IMR-90 (cell line): ENCODE results near the gene PITX1. TPM values are rescaled to one million over a fixed set of nuclear protein-coding genes. Genes with fewer than 3 reads are reported as not detected.

Experiments used
- ATAC-seq: fragments of 200-7000 bp; cut with Tn5 transposase; 2 replicates; pipeline ENCODE4 v1.9.1; 2020; ENCODE audit warnings: low read depth, mild to moderate bottlenecking, moderate library complexity
- BruUV-seq: library from RNA; stranded (reverse); fragments of 400-500 nt; replicated peaks from 2 replicates; lab custom pipeline; 2021; lab: Mats Ljungman, UMichigan
- CTCF ChIA-PET: fragments of 300-600 bp; formaldehyde crosslinking; extraction: SDS; loops from one replicate; lab custom pipeline; 2021; ENCODE audit warnings: antibody characterized with exemption; lab: Yijun Ruan, JAX
- POLR2A ChIA-PET: fragments of 300-600 bp; sonication (Branson Sonifier 250); formaldehyde crosslinking; loops from one replicate; lab custom pipeline; 2022; ENCODE audit warnings: antibody characterized with exemption; ENCODE audit not compliant: unreplicated experiment; lab: Charles Lee
- DNase-seq: peaks from one replicate; pipeline ENCODE4 v3.0.0; 2013
- H2AFZ ChIP-seq: replicated peaks from 2 replicates; pipeline ENCODE3; 2013; ENCODE audit warnings: low read length, mild to moderate bottlenecking; ENCODE audit not compliant: poor library complexity
- H2AK5ac ChIP-seq: 2 replicates; pipeline ENCODE4 v1.6.1; 2013; ENCODE audit warnings: low read depth, low read length, inconsistent platforms
- H2AK9ac ChIP-seq: replicated peaks from 2 replicates; pipeline ENCODE3; 2013; ENCODE audit warnings: mild to moderate bottlenecking, low read depth, low read length, moderate library complexity; ENCODE audit not compliant: poor library complexity
- H2BK120ac ChIP-seq: 2 replicates; pipeline ENCODE4 v1.6.1; 2013; ENCODE audit warnings: low read depth, low read length, inconsistent platforms
- H2BK15ac ChIP-seq: 3 replicates; pipeline ENCODE4 v1.6.1; 2013; ENCODE audit warnings: low read depth, low read length, inconsistent platforms
- H2BK20ac ChIP-seq: 2 replicates; pipeline ENCODE4 v1.6.1; 2013; ENCODE audit warnings: low read depth, mild to moderate bottlenecking, inconsistent platforms, low read length, moderate library complexity
- H2BK5ac ChIP-seq: 2 replicates; pipeline ENCODE4 v1.6.1; 2013; ENCODE audit warnings: mild to moderate bottlenecking, low read depth, low read length, inconsistent platforms; ENCODE audit not compliant: poor library complexity, severe bottlenecking
- H3K14ac ChIP-seq: replicated peaks from 2 replicates; pipeline ENCODE4 v1.6.1; 2013; ENCODE audit warnings: low read depth, low read length, inconsistent platforms
- H3K18ac ChIP-seq: 2 replicates; pipeline ENCODE4 v1.6.1; 2013; ENCODE audit warnings: low read depth, low read length, control low read depth
- H3K23ac ChIP-seq: 2 replicates; pipeline ENCODE4 v1.6.1; 2013; ENCODE audit warnings: low read depth, low read length, inconsistent platforms
- H3K27ac ChIP-seq: 2 replicates; pipeline ENCODE4 v1.5.1; 2013; ENCODE audit warnings: mild to moderate bottlenecking, control low read depth, low read length; ENCODE audit not compliant: insufficient read depth
- H3K27me3 ChIP-seq: 2 replicates; pipeline ENCODE4 v1.6.1; 2013; ENCODE audit warnings: low read length; ENCODE audit not compliant: control insufficient read depth, insufficient read depth
- H3K36me3 ChIP-seq: 2 replicates; pipeline ENCODE4 v1.6.1; 2013; ENCODE audit warnings: low read length, mixed read lengths; ENCODE audit not compliant: control insufficient read depth, insufficient read depth
- H3K4ac ChIP-seq: 2 replicates; pipeline ENCODE4 v1.6.1; 2013; ENCODE audit warnings: low read depth, low read length, inconsistent platforms
- H3K4me1 ChIP-seq: 2 replicates; pipeline ENCODE4 v1.6.1; 2013; ENCODE audit warnings: low read length, mixed read lengths; ENCODE audit not compliant: control insufficient read depth, insufficient read depth
- H3K4me2 ChIP-seq: 2 replicates; pipeline ENCODE4 v1.6.1; 2013; ENCODE audit warnings: low read depth, mild to moderate bottlenecking, control low read depth, low read length, moderate library complexity
- H3K4me3 ChIP-seq: 2 replicates; pipeline ENCODE4 v1.5.1; 2013; ENCODE audit warnings: low read depth, mild to moderate bottlenecking, control low read depth, low read length, moderate library complexity; ENCODE audit not compliant: insufficient read depth
- H3K56ac ChIP-seq: 2 replicates; pipeline ENCODE4 v1.6.1; 2013; ENCODE audit warnings: low read length, inconsistent platforms; ENCODE audit not compliant: insufficient read depth; ENCODE audit errors: extremely low read depth
- H3K79me1 ChIP-seq, 2 experiments: 2 replicates each; pipeline ENCODE4 v1.6.1; 2013; ENCODE audit warnings: low read length in 2 of 2, inconsistent platforms in 1 of 2, low read depth in 1 of 2
- H3K9ac ChIP-seq: 2 replicates; pipeline ENCODE4 v1.6.1; 2013; ENCODE audit warnings: low read depth, low read length, control low read depth
- H3K9me1 ChIP-seq: 2 replicates; pipeline ENCODE4 v1.6.1; 2013; ENCODE audit warnings: low read length, inconsistent platforms; ENCODE audit not compliant: insufficient read depth
- H3K9me3 ChIP-seq: 2 replicates; pipeline ENCODE4 v1.6.1; 2013; ENCODE audit warnings: low read length; ENCODE audit not compliant: control insufficient read depth, insufficient read depth
- H4K20me1 ChIP-seq: 2 replicates; pipeline ENCODE4 v1.6.1; 2013; ENCODE audit warnings: low read length, inconsistent platforms; ENCODE audit not compliant: insufficient read depth
- H4K5ac ChIP-seq: 2 replicates; pipeline ENCODE4 v1.6.1; 2013; ENCODE audit warnings: mild to moderate bottlenecking, low read depth, low read length, control low read depth
- H4K8ac ChIP-seq, 2 experiments: 2 replicates each; pipeline ENCODE4 v1.6.1; 2013; ENCODE audit warnings: low read depth in 2 of 2, low read length in 2 of 2, control low read depth in 1 of 2, inconsistent platforms in 1 of 2
- H4K91ac ChIP-seq: 2 replicates; pipeline ENCODE4 v1.6.1; 2013; ENCODE audit warnings: low read depth, low read length, inconsistent platforms; ENCODE audit not compliant: insufficient read depth
- BHLHE40 ChIP-seq: fragments of 150-350 bp; IDR thresholded peaks from 2 replicates; pipeline ENCODE4 v1.6.1; 2016; ENCODE audit warnings: mild to moderate bottlenecking, low read depth, low read length
- CEBPB ChIP-seq: IDR thresholded peaks from 2 replicates; pipeline ENCODE4 v1.6.1; 2012; ENCODE audit warnings: low read depth, low read length, improper control_type of control experiment
- CHD1 ChIP-seq: IDR thresholded peaks from 2 replicates; pipeline ENCODE4 v1.6.1; 2012; ENCODE audit warnings: low read depth, low read length, improper control_type of control experiment
- ELK1 ChIP-seq: fragments of 150-350 bp; IDR thresholded peaks from 2 replicates; pipeline ENCODE4 v1.6.1; 2016; ENCODE audit warnings: low read depth, mild to moderate bottlenecking, low read length, moderate library complexity, borderline replicate concordance
- MAFK ChIP-seq: IDR thresholded peaks from 2 replicates; pipeline ENCODE4 v1.6.1; 2012; ENCODE audit warnings: low read depth, low read length, improper control_type of control experiment
- MAZ ChIP-seq: IDR thresholded peaks from 2 replicates; pipeline ENCODE4 v1.6.1; 2012; ENCODE audit warnings: low read depth, mild to moderate bottlenecking, low read length, improper control_type of control experiment, moderate library complexity, borderline replicate concordance
- MXI1 ChIP-seq: IDR thresholded peaks from 2 replicates; pipeline ENCODE4 v1.6.1; 2012; ENCODE audit warnings: low read depth, mild to moderate bottlenecking, low read length, moderate library complexity, borderline replicate concordance
- NFE2L2 ChIP-seq: fragments of 150-350 bp; IDR thresholded peaks from 2 replicates; pipeline ENCODE4 v1.6.1; 2016; ENCODE audit warnings: low read depth, mild to moderate bottlenecking, low read length
- SMC3 ChIP-seq: fragments of 150-350 bp; IDR thresholded peaks from 2 replicates; pipeline ENCODE4 v1.6.1; 2016; ENCODE audit warnings: low read depth, mild to moderate bottlenecking, antibody characterized with exemption, low read length, moderate library complexity
- USF2 ChIP-seq: fragments of 150-350 bp; IDR thresholded peaks from 2 replicates; pipeline ENCODE4 v1.6.1; 2017; ENCODE audit warnings: mild to moderate bottlenecking, antibody characterized with exemption, low read length, low read depth
- WGBS, 2 experiments: methylation state at CpG; one replicate each; pipeline versions ENCODE4 v1.1.5 to v1.1.7; 2013; ENCODE audit warnings: missing lambda C conversion rate in 2 of 2; ENCODE audit not compliant: insufficient read length in 1 of 2; ENCODE audit errors: extremely low coverage in 2 of 2; 5-methylcytosine and 5-hydroxymethylcytosine counted together
- dilution Hi-C: fragments of 300-500 bp; cut with HindIII; formaldehyde crosslinking; loops from one replicate; pipeline ENCODE4 v1.14.3; 2018; ENCODE audit warnings: low sequenced_read_pairs; ENCODE audit not compliant: unreplicated experiment
- in situ Hi-C: fragments of 300-500 bp; cut with MboI; formaldehyde crosslinking; loops from 3 replicates; pipeline ENCODE4 v1.14.3; 2019; ENCODE audit warnings: low sequenced_read_pairs, inconsistent platforms, mixed read lengths
- intact Hi-C: fragments of 100-400 bp; cut with micrococcal nuclease; formaldehyde crosslinking; loops from 2 replicates; pipeline ENCODE4 v1.10.0; 2022
- polyA plus RNA-seq, 3 experiments: library from polyadenylated mRNA; depleted of rRNA; stranded (reverse); fragments of >200 nt; gene quantifications; 2 replicates each; pipeline ENCODE4 v1.2.3, GENCODE V29; 2012; ENCODE audit warnings: low replicate concordance in 1 of 3
- total RNA-seq: library from RNA; depleted of rRNA; stranded (reverse); fragments of >200 nt; gene quantifications from 2 replicates; pipeline ENCODE4 v1.2.3, GENCODE V29; 2012
- TF ChIP-seq, protein P1 (sequence below): conservative IDR thresholded peaks from 2 replicates; pipeline ENCODE4 v1.5.1; 2012; ENCODE audit warnings: mild to moderate bottlenecking, low read depth, low read length, improper control_type of control experiment

PITX1 gene
- total and polyA plus RNA-seq, 2 of the 4 experiments (the other 2 are of a cell fraction): 10.4 to 29.8 TPM

DNA sequence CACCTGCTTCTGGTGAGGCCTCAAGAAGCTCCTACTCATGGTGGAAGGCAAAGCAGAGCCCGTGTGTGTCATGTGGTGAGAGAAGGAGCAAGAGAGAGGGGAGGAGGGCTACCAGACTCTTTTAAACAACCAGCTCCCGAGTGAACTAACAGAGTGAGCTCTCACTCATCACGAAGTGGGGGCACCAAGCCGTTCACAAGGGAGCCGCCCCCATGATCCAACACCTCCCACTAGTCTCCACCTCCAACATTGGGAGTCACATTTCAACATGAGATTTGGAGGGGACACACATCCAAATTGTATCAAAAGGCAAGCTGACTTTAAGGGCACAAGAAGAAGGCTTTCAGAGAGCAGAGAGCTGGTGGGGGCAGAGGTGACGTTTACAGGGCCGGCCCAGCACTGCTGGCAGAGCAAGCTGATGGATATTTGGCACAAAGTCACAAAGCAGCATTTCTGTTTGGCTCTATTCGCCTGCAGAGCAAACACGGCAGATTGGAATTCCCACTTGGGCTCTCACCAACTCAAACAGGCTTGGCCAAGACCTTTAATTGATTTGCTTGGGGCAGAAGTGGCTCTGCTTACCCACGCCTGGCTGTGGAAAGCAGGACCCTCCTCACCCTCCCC is 20.0 kb downstream of the PITX1 start:
- H3K36me3 ChIP-seq: peaks cover 4% of the 10 kb centered on the region; the same call in 1 of the 2 replicates
- H4K5ac ChIP-seq: no peak overlapping the region
- ATAC-seq (peak; percentile 76), DNase-seq (peak; percentile 58)
- TF ChIP-seq MXI1: no peak
- no peak for TF ChIP-seq USF2
- TF ChIP-seq, protein P1, sequence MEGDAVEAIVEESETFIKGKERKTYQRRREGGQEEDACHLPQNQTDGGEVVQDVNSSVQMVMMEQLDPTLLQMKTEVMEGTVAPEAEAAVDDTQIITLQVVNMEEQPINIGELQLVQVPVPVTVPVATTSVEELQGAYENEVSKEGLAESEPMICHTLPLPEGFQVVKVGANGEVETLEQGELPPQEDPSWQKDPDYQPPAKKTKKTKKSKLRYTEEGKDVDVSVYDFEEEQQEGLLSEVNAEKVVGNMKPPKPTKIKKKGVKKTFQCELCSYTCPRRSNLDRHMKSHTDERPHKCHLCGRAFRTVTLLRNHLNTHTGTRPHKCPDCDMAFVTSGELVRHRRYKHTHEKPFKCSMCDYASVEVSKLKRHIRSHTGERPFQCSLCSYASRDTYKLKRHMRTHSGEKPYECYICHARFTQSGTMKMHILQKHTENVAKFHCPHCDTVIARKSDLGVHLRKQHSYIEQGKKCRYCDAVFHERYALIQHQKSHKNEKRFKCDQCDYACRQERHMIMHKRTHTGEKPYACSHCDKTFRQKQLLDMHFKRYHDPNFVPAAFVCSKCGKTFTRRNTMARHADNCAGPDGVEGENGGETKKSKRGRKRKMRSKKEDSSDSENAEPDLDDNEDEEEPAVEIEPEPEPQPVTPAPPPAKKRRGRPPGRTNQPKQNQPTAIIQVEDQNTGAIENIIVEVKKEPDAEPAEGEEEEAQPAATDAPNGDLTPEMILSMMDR: no peak
- no peak for TF ChIP-seq ELK1
- TF ChIP-seq SMC3: no peak
- TF ChIP-seq MAZ: no peak
- no peak for TF ChIP-seq CHD1
- no peak for TF ChIP-seq NFE2L2
- no peak for TF ChIP-seq MAFK
- no peak for TF ChIP-seq BHLHE40
- no peak for TF ChIP-seq CEBPB
- H3K27ac ChIP-seq: no peak overlapping the region; the same call in 1 of the 2 replicates
- no peak overlapping the region for H3K56ac ChIP-seq
- H3K4me1 ChIP-seq: peaks cover 7% of the 10 kb centered on the region; the same call in 1 of the 2 replicates
- peaks cover 6% of the 10 kb centered on the region for H4K20me1 ChIP-seq
- no peak overlapping the region for H2BK20ac ChIP-seq
- POLR2A ChIA-PET: no interaction called here
- no peak overlapping the region for H2BK120ac ChIP-seq
- no CpG with 5 or more reads among the region's 10 CpGs for WGBS, 2 experiments
- H3K9ac ChIP-seq: no peak overlapping the region
- in situ Hi-C loops: loop anchor here (10.0 kb wide), 1 partner anchor 321 kb away; no protein-coding TSS in a partner anchor
- H3K27me3 ChIP-seq: no peaks in the 10 kb centered on the region
- H2BK15ac ChIP-seq: no peak overlapping the region
- intact Hi-C loops: no loop called here
- H3K9me1 ChIP-seq: peaks cover 9% of the 10 kb centered on the region; the same call in 1 of the 2 replicates
- no peak overlapping the region for H2AK9ac ChIP-seq
- no peak overlapping the region for H2AK5ac ChIP-seq
- no peak overlapping the region for H2BK5ac ChIP-seq
- no peak overlapping the region for H4K8ac ChIP-seq
- no peak overlapping the region for H3K14ac ChIP-seq
- no peak overlapping the region; the same call in 1 of the 2 replicates for H3K4ac ChIP-seq
- no peak overlapping the region for H4K91ac ChIP-seq
- no peak overlapping the region for H3K18ac ChIP-seq
- H3K4me2 ChIP-seq: no peak overlapping the region; the same call in 1 of the 2 replicates
- dilution Hi-C loops: no loop called here
- H3K23ac ChIP-seq: no peak overlapping the region
- H3K9me3 ChIP-seq: no peaks in the 10 kb centered on the region
- H3K79me1 ChIP-seq: no peaks in the 10 kb centered on the region
- H2AFZ ChIP-seq: no peak overlapping the region
- CTCF ChIA-PET: no interaction called here
- no peak overlapping the region for H3K4me3 ChIP-seq
- no TSS peak for BruUV-seq
